ENCODE data around the gene BHLHE23. TPM values are rescaled to one million over a fixed set of nuclear protein-coding genes. Genes with fewer than 3 reads are reported as not detected.
"Not testable (repeated sequence)": the region's sequence is repeated elsewhere in the genome, so short reads cannot be mapped to it uniquely, and the experiment has no call there.

BHLHE23 gene
- total RNA-seq, 1 donor from 2014 or later = not detected

DNA sequence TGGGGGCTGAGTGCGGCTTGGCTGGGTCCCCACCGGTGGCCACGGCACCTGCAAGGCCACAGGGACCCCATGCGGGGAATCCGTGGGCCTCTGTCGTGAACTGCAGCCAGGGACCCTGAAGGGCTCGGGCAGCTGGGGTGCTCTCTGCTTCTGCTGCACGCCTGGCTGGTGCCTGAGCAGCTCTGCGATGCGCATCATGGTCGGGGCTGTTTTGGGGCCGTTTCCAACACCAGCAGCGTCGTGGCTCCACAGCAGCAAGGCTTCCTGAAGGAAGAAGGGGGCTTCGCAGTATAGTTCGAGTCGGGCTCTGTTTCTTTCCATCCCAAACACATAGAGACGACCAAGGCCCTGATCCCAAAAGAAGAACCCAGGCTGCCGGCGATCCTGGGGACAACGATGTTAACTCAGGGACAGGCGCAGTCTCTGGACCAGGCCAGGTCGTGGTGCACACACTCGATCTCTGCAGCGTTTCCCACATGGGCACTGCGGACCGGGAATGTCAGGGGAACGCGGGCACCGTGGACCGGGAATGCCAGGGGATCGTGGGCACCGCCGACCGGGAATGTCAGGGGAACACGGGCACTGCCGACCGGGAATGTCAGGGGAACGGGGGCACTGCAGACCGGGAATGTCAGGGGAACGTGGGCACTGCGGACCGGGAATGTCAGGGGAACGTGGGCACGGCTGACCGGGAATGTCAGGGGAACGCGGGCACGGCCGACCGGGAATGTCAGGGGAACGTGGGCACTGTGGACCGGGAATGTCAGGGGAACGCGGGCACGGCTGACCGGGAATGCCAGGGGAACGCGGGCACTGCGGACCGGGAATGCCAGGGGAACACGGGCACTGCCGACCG is 36.8 kb upstream of the BHLHE23 start:
- DNase-seq (ENCODE audit: low spot score) = no peak

DNA sequence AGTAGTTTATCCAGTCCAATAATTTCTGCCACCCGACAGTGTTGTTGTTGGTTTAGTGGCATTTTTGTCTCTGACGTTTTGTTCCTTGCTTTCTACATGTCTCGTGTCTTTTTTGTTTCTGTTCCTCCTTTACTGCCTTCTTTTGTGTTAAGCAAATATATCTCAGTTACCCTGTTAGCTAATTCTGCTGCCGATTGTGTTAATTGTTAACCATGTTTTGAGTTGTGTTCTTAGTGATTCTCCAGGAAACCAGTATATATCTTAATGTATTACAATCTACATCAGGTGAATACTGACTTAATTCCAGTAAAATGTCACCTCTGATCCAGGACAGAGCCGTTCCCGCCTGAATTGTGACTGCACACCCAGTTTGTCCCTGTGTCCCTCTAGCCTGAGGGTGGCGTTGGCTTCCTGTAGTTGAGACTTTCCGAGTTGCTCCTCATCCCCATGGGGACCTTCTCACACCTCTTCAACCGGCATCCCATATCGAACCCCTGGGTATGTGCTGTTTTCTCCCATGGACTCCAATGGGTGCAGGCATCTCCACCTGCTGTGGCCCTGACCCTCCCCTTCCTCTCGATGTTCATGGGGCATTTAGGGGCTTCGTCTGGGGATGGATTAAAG is 35.8 kb upstream of the BHLHE23 start:
- DNase-seq (ENCODE audit: low spot score) = no peak

DNA sequence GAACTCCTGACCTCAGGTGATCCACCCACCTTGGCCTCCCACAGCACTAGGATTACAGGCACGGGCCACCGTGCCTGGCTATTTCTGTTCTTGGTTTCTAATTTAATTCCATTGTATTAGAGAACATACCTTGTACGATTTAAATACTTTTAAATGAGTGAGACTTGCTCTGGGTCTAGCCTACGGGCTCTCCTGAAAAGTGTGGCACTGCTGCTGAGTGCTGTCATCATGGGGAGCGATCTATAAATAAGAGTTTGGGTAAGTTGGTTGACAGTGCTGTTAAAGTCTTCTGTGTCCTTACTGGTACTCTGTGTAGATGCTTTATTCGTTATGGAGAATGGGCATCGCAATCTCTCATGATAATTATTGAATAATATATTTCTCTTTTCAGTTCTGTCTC is 35.0 kb upstream of the BHLHE23 start:
- DNase-seq (ENCODE audit: low spot score) = no peak

DNA sequence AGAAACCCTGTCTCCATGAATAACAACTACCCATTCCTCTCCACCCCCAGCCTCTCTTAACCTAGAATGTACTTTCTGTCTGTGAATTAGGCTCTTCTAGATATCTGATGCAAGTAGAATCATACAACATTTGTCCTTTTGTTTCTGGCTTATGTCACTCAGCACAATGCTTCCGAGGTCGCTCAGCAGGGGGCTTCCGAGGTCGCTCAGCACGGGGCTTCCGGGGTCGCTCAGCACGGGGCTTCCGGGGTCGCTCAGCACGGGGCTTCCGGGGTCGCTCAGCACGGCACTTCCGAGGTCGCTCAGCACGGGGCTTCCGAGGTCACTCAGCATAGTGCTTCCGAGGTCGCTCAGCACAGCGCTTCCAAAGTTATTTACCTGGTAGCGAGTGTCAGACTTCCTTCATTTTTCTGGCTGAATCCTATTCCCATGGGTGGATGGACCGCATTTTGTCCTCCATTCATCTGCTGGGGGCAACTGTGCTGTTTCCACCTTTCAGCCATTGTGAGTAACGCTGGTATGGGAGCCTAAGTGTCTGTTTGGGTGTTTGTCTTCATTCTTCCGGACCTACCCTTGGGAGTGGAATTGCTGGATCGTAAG is 31.0 kb upstream of the BHLHE23 start:
- DNase-seq (ENCODE audit: low spot score) = no peak

DNA sequence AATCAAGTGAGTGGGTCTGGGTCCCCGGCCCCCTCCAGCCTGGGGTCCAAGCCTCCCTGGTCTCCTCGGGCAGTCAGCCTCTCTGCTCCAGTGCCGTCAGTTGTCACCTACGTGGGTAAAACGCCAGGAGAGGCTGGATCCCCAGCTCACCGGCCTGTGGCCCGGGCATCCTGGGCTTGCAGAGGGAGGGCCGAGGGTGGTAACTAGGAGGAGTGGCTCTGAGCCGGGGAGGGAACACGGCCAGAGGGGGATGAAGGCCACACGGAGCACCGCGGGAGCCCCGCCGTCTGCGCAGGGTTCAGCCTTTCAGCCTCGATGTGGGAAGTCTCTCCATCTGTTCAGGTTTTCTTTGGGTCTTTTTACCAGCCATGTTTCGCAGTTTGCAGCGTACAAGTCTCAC is 29.5 kb upstream of the BHLHE23 start:
- DNase-seq (ENCODE audit: low spot score) = no peak

DNA sequence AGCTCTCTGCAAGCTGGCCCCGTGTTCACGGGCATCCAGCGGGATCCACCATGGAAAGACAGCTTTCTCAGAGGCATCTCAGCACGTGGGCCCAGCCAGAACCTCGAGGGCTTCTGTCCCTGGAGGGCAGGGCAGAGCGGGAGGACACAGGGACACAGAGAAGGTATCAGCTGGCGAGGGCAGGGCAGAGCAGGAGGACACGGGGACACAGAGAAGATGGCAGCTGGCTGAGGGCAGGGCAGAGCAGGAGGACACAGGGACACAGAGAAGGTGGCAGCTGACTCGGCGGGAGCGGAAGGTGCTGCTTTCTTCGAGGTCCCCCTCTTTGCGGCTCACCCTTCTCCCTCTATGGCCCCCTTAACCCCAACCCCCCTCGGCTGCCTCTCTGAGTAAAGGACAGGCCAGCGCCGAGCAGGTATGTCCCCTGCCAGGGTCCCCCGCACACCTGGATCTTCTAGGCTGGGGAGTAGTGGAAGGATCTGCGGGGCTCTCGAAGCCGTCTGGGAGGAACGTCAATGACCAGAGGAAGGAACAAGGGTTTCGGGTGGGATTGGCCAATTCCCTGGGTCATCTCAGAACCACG is 28.9 kb upstream of the BHLHE23 start:
- DNase-seq (ENCODE audit: low spot score) = no peak

DNA sequence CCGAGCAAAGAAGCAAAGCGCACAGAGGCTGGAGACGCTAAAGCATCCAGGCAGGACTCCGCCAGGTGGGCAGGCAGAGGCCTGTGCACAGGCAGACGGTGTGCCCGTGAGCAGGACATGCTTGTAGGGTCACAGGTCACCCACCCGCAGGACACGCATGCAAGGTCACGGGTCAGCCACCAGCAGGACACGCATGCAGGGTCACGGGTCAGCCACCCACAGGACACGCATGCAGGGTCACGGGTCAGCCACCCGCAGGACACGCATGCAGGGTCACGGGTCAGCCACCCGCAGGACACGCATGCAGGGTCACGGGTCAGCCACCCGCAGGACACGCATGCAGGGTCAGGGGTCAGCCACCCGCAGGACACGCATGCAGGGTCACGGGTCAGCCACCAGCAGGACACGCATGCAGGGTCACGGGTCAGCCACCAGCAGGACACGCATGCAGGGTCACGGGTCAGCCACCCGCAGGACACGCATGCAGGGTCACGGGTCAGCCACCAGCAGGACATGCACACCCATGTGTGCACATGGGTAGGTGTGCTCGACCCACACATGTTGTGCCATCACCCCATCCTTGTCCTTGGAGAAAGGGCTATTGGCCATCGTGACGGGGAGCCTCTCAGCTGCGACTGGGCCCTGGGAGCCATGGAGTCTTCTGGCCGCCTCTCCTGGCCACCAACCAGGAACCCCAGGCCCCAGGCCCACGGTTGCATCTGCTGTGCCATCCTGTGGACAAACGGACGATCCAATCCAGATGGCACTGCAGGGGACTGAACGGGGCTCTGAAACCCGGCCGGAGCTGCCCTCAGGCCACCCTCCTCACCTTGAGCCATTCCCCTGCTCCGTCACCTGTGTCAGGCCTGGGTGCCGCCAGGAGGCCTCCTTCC is 28.2 kb upstream of the BHLHE23 start:
- not testable (repeated sequence) for DNase-seq (ENCODE audit: low spot score)

DNA sequence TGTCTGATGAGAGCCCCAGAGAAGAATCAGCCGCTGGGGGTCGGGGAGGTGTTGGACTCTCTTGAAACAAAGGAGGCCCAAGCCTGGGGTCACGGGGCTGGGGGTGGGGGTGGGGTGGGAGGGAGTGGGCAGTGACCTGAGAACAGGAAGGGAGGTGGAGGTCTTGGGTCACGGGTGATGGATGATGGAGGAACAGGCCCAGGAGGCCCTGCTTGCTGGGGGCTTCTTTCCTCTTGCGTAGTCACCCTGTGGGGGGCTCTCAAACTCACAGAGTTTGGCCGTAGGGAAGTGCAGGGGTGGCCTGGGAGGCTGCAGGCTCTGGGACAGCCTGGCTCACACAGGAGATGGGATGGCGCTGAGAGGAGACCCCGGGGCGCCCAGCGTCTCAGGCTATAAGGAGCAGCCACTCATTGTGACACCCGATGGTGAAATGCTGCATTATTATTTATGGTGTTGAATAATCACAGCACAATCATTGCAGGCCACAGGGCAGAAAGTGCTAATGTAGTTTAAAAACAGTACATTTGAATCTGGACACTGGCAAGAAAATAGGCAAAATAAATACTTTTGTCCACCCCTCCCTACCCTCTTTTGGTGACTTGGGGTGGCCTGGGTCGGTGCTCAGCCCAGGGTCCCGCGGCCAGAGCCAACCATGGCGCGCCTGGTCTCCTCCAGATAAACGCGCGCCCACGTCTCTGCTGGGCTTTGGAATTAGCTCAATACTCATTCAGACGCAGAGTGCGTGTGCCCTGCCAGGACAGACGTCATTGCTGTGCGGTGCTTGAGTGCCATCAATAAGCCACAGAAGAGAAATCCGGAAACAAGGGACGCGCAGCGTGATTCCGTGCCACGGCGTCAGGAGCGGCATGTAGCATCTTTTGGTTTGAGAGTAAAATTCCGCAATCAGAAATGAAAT is 27.3 kb upstream of the BHLHE23 start:
- DNase-seq (ENCODE audit: low spot score) = no peak

DNA sequence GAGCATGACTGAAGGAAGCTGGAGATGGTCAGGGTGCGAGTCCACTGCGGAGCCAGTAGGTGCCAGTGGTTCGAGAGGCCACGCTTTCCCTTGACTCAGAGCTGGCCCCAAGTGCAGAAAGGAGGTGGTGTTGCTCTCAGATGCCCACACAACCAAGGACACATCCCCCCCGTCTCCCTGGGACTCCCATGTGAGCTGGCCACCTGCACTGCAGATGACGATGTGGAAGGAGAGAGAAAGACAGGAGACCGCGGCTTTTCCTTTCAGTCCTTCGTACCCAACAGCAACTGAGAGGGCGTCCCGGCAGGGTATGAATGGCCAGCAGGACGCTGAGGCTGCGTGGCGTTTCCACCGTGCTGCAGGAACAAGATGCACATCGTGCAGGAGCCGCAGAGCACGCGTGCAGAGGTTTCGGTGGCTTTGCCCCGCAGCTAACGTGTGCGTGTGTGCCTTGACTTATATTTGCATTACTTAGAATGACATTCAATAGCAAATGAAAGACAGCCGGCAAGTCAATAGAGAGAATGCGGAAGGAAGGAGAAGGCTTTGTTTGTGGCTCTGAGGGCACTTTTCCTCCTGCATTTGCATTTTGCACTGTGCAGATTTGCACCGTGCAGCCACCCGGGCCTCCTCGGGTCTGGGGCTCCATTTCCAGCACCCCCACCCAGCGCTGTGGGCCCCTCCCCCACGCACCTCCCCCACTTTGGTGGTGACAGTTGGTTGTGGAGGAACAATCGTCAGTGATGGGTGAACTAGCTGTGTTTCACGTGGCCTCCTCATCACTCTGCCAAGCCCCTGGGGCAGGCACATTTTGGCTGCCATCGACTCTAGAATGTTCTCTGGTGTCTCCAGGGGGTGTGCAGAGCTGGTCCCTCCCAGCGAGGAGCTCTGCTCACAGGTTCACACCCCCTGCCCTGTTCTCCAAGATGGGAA is 26.4 kb upstream of the BHLHE23 start:
- no peak for DNase-seq (ENCODE audit: low spot score)

DNA sequence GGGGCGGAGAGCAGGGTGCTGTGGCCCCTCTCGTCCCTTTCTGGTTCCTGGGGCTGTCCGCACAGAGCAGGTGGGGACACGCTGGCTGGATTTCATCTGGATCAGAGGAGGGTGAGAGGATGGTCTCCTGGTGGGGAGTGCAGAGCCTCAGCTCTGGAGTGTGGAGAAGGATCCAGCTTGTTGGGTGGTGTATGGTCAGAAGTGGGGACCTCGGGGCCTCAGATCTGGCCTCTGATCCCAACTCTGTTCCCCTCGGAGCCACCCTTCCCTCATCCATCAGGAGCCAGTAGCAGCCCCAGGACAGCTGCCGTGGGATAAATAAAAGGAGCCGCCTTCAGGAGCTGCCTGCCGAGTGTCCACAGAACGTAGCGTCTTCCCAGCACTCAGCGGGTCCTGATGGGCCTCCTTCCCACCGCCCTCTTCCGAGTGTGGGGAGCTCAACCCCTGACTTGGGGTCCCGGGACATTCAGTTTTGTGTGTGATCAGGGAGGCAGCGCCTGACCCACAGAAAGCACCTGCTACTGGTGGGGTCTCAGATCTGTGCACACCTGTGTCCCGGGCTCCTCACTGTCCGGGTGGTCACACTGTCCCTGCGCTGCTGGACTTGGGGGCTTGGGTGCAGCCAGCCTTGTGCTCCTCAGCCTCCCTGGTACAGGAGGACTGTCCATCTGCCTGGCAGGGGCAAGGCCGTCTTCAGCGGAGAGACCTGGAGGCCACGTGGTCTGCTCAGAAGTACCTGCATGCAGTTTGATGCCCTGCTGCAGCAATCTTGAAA is 25.4 kb upstream of the BHLHE23 start:
- DNase-seq (ENCODE audit: low spot score) = no peak

DNA sequence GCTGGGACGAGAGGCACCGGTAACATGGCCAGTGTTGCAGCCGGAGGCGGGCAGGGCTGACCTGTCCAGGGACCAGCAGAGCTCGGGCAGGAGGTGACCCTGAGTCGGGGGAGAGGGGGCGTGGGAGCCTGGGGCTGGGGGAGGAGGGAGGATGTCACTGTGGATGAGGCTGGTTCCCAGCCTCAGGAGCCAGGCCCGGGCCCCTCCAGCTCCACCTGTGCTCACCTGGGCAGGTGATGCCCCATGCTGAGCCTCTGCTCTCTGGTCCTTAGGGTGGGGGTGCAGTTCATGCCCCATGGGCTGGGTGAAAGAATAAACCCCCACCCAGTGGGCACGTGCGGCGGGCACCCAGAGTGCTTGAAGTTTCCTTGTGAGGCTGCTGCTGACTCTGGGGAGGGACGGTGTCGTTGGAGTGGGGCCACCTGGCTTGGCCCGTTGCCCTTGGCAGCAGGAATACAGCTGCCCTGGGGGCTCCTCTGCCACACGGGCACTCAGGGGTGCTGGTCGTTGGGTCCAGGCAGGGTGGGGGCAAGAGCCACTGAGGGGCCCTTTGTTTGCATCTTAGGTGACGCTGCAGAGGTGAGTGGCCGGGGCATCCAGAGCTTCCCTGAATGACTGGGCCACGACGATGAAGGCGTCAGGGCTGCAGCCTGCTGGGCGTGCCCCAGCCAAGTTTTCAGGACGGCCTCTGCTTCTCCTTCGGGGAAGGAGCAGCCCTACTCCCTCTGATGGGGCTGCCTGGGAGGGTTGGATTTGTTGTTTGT is 24.7 kb upstream of the BHLHE23 start:
- no peak for DNase-seq (ENCODE audit: low spot score)

DNA sequence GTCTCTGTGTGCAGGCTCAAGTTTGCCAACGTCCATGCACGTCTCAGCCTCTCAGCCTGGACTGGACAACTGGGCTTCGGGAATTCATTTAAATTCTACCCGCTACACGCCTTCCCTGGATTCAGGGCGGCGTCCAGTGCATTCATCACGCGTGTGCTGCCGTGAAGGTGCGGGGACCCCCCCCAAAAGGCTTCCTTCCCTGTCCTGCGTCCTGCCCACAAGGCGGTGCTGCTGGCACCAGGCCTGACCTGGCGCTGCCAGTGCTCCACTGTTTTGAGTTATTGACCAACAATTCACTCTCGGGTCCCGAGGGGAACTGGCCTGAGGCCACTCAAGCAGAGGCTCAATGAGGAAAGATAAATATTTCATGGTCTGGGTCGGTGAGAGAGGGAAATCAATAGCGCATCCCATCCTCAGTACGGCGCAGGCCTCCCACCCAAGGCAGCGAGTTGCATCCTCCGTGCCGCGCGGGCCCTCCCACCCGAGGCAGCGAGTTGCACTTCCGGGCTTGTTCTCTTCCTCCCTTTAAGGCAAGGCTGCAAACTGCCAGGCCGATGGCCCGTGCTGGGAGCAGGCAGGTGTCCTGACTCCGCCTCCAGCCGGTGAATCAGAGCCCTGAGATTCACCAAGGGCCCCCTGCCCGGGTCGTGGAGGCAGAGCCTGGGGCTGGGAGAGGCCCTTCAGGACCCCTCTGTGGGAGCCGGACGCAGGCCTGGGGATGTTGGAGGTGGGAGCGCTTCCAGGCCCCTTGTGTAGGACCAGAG is 22.8 kb upstream of the BHLHE23 start:
- DNase-seq (ENCODE audit: low spot score) = no peak

DNA sequence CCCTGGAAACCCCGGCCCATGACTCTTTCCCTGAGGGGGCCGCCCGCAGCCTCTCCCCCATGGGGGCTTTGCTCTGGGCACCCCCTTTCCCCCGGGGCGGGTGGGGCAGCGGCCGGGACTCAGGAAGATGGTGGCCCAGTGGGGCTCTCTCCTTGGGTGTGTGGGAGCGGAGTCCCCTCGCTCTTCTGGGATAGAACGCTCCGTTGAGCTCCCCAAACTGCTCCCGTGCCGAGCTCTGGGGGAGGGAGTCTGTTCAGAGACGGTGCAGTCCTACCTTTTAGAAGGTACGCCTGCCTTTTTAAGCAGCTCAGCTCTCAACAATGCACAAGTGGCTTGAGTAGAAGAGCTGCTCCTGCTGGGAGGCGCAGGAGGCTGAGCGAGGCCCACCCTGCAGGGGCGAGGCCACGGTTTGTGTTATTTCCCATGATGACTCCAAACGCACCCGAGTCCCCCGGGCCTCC is 21.7 kb upstream of the BHLHE23 start:
- no peak for DNase-seq (ENCODE audit: low spot score)

DNA sequence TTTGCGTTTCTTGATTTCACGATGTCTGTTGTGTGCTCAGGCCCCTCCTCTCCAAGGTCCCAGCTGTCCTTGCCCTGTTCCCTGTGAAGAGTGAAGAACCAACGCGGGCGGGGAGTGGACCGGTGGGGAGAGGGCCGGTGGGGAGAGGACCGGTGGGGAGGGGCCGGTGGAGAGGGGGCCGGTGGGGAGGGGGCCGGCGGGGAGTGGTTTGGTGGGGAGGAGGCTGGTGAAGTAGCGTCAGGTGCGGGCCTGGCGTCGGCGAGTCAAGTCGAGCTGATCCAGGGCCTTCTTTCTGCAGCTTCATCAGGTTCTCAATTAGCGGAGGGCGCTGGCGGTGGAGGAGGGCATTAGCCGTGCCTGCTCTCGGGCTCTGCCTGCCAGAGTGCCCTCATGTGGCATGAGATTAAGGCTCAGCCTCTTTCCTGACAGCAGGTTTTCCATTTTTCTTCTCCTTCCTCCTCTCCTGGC is 21.2 kb upstream of the BHLHE23 start:
- DNase-seq (ENCODE audit: low spot score) = no peak

DNA sequence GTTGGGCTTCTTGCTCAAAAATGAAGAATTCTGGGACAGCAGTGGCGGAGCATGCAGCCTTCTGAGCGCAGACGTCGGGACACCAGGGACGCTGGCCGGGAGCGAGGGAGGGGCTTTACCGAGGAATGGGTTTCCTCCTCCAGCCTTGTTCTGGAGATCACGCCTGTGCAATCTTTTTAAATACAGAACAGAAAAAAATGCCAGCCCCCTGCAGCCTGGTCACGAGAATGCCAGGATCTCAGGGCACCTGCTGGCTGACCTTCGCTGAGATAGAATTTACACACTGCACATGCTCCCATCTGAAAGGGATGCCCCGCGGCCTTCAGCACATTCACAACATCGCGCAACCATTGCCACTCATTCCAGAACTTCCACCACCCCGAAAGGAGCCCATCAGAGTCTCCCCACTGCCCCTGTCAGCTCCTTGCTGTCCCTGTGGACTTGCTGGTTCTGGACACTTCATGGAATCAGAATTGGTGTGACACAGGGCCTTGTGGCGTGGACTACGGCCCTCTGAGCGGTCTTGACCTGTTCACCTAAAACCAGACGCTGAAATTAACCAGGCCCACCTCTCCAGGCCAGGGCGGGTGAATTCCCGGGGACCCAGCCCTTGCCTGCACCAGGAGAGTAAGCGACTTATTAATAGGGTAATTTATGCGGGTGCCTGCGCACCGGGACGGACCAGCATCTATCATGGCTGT is 20.6 kb upstream of the BHLHE23 start:
- no peak for DNase-seq (ENCODE audit: low spot score)

DNA sequence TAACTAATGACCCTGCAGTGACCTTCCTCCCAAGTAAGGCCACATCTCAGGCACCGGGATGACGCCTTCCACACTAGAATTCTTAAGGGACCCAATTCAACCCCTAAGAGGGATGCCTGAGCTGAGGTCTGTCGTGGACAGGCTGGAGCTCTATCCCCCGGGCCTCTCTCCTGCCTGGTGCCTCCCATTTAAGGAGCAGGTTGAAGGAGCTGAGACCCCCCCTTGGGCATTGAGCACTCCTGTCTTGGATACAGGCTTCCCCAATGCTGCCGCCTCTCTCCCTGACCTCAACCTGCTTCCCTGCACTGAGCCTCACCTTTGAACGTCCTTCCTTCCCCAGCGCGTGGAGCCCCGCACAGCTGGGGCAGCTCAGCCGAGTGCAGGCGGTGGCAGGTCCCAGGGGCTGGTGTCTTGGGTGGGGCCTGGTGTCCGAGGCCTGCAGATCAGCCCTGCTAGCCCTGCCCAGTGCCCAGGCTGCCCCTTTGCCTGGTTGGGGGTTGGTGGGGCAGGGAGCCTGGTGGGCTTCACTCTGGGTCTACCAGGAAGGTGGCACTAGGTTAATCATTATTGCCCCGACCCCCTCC is 19.9 kb upstream of the BHLHE23 start:
- no peak for DNase-seq (ENCODE audit: low spot score)

Measured in ureter (tissue), 1 donor.